GM18520 (cell line): Measurements from ENCODE around the gene ANAPC5.
"Not testable (repeated sequence)": the region's sequence is repeated elsewhere in the genome, so short reads cannot be mapped to it uniquely, and the experiment has no call there.

ENCODE experiments used
- ATAC-seq: cut with Tn5 transposase; IDR thresholded peaks from one replicate; pipeline ENCODE4 v1.9.1; 2021; ENCODE audit not compliant: unreplicated experiment

The ANAPC5 gene

DNA sequence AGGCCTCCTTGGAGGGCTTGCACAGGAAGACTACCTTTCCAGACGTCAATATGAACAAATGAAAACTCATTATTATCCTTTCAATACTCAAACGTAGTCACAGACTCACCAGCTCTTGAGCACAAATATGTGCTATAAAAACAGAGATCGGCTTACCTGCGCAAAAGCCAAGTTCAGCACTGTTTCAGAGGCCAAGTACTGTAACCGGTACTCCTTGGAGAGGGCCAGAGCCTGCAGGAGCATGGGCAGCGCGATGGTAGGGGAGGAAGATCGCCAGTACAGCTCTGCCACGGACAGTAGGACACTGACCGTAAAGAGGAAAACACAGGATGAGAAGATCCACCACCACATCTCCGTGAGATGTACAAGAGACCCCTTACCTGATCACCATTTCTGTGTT lies 34.1 kb downstream of the ANAPC5 start:
- no peak for ATAC-seq

DNA sequence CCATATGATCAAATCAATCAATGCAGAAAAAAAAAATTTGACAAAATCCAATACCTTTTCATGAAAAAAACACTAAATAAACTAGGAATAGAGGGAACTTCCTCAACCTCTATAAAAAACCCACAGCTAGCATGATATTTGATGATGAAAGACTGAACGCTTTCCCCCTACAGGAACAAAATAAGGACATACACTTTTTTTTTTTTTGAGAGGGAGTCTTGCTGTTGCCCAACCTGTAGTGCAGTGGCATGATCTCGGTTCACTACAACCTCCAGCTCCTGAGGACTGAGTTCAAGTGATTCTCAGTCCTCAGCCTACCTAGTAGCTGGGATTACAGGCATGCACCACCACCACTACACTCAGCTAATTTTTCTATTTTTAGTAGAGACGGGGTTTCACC lies 37.8 kb downstream of the ANAPC5 start:
- no peak for ATAC-seq

DNA sequence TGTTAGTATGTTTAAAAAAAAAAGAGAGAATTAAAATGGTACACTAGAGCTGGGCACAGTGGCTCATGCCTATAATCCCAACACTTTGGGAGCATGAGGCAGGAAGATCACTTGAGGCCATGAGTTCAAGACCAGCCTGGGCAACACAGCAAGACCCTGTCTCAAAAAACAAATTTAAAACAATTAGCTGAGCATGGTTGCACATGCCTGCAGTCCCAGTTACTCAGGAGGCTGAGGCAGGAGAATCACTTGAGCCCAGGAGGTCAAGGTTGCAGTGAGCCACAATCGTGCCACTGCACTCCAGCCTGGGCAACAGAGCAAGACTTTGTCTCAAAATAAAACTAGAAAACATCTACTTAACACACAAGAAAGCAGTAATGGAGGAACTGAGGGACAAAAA lies 42.0 kb downstream of the ANAPC5 start:
- ATAC-seq, result not testable (repeated sequence)

DNA sequence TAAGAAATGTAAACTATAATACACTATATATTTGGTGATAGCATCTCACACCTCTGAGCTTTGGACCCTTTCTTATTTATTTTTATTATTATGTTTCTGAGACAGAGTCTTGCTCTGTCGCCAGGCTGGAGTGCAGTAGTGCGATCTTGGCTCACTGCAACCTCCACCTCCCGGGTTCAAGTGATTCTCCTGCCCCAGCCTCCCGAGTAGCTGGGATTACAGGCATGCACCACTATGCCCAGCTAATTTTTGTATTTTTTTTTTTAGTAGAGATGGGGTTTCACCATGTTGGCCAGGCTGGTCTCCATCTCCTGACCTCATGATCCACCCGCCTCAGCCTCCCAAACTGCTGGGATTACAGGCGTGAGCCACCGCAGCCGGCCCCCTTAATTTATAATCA lies 44.8 kb downstream of the ANAPC5 start:
- not testable (repeated sequence) for ATAC-seq

DNA sequence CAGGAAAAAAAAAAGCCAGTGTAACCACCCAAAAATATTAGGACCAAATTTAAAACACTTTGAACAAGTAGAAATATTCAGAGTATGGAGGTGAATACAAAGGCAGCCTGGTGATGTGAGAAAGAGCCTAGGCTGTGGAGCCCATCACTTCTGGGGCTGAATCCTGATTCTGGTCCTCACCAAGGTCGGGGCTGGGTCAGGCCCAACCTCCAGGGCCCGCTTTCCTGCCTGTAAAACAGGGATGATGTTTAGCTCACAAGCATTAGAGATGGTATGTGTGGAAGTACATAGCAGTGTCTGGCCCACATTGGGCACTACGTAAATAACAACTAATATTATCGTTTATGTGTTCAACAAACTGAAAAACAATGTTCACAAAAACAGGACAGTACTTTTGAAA lies 47.9 kb downstream of the ANAPC5 start:
- ATAC-seq, result no peak

DNA sequence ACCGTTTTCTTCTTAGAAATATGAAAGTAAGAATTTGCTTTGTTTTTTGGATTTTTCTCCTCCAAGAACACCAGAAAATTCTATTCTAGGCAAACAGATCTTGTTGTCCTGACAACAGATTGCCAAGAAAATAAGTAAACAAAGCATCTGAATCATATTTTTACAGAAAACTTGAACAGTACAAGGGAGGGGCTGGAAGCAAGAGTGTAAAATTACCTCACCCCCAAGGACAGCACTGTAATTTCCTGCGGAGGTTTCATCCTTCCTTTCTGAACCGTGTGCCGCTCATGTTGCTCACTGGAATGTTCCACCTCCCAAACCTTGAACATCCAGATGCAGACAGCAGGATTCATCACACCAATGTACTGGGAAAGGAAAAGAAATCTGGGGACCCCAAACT lies 50.3 kb downstream of the ANAPC5 start:
- ATAC-seq, result no peak

DNA sequence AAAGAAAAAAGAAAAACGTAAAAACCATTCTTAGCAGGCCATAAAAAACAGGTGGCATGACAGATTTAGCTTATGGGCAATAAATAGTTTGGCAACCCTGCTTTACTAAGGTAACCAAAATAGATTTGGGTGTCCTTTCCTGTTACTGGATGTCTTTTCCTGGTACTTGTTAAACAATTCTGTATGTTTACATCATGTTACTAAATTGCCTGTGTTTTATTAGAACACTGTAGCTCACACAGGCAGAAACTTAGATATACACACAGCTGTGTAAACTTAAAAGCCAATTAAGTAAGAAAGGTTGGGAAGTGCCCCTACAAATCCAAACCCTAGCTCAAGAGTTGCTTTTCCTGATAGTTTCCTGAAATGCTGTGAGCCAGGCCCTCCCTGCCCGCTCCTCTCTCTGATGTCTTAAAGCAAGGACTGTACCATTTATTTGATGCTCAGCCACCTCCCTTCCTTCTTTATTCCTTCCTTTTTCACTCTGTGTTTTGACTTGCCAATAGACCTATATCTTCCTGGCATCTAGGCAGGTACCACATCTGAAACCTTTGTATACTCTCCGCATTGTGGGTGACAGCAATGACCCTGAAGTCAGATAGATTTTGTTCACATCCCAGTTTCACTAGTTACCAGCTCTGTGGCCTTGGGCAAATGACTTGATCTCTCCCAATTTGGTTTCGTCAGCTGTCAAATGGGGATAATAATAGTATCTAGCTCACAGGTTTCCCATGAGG lies 52.0 kb downstream of the ANAPC5 start:
- ATAC-seq, result no peak

DNA sequence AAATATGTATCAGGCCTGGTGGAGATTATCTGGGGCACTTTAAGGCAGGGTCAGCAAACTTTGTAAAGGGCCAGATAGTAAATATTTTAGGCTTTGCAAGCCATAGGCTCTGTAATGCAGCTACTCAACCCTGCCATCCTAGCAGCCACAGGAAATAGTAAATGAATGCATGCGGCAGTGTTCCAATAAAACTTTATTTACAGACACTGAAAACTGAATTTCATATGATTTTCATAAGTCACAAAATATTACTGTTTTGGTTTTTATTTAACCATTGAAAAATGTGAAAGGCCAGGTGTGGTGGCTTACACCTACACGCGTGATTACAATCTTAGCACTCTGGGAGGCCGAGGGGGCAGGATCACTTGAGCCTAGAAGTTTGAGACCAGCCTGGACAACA lies 52.5 kb downstream of the ANAPC5 start:
- no peak for ATAC-seq

DNA sequence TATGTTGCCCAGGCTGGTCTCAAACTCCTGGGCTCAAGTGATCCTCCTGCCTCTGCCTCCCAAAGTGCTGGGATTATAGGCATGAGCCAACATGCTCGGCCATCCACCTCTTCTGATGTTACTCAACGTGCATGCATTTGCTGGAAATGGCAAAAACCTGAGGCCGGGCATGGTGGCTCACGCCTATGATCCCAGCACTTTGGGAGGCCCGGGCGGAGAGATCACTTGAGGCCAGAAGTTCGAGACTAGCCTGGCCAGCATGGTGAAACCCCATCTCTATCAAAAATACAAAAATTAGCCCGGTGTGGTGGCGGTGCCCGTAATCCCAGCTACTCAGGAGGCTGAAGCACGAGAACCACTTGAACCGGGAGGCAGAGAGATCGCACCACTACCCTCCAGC lies 53.8 kb downstream of the ANAPC5 start:
- ATAC-seq, result not testable (repeated sequence)

DNA sequence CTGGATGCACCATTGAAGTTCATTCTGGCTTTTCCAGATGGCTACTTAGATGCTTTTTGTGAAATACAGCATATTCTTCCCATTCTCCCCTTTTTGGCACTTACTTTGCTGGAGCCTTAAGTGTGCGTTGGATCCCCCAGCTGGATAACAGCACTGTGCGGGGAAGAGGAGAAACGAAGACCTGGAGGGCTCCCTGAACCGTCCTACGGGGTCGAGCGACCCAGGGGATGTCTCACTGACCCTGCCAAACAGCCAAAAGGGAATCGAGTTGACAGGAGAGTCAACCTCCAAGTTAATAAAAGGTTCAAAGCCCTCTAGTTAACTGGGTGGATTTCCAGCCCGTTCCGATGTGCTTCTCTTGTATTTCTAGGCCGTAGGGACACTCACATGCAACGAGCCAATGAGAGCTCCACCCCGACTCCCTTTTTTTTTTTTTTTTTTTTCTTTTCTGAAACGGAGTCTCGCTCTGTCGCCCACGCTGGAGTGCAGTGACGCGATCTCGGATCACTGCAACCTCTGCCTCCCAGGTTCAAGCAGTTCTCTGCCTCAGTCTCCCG lies 54.7 kb downstream of the ANAPC5 start:
- no peak for ATAC-seq

DNA sequence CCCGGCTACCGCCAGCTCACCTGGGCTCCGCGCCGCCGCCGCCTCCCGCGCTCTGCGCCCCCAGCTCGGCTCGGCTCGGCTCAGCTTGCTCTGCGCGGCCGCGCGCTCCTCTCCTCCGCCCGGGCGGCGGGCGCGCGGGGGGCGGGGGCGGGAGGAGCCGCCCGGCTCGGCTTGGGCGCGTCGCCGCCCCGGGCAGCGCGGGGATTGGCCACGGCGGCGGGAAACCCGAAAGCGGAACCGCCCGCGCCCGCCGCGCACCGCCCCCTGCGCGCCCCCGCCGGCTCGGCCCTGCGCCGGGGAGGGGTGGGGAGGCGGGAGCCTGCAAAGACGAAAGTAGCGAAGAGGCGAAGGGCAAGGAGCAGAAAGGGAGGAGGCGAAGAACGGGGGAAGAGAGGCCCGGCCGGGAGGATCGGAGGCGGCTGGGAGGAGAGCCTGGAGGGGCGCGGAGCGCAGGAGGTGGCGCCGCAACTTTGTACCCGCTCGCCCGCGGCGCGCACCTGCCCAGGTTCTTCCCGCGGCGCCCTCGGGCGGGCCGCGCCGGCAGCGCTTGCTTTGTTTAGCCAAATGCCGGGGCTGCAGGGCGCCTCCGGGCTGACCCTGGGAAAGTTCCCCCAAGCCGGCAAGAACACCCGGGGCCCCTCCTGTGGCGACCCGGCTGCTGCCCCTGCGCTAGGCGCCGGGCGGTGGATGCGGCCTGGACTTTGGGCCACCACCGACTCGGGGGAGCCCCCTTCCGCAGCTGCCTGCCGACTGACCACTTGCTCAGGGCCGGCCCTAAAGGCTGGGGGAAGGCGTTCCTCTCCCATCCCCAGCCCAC lies 55.4 kb downstream of the ANAPC5 start, which contains the start of gene CAMKK2:
TSS of gene CAMKK2 (minus strand) at position 92 of the 817 bp plus-strand sequence. CDS start 22,183 bp downstream, outside the sequence.
- ATAC-seq, result peak; percentile 60

DNA sequence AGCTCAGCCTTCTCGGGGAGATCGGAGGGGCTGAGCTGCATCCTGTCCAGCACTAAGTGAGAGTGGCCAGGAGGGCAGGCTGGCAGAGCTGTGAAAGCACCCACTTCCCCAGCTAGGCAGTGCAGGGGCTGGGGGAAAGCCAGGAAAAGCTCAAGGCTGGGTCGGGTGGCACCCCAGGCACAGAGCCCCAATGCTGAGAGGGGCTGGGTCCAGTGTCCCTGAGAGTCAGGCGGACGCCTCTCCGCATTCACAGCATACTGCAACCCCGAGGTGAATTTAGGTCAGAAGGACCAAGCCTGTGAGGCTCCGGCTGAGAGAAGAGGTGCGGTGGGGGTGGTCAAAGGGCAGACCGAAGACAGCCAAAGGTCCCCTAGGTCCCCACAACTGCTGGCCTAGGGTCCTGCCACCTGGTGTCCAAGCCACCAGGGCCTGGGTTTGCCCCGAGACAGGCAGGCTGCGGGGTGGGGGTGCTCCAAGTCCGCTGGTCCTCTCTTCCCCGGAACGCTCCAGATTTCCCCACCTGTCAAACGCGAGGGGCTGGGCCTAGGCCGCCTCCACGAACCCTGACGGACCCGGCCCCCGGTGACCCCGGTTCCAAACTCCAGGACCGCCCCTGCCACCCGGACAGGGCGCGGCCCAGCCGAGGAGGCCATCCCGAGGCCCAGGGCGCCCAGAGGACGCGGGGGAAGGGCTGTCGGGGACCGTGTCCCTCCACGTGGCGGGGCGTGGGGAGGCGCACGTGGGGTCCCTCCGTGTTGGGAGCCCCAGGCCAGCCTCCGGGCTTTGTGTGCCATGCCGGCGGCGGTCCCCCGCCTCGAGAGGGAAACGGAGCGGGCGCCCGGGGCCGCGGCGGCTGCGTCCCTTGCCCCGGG lies 56.2 kb downstream of the ANAPC5 start:
- peak; percentile 21 for ATAC-seq

DNA sequence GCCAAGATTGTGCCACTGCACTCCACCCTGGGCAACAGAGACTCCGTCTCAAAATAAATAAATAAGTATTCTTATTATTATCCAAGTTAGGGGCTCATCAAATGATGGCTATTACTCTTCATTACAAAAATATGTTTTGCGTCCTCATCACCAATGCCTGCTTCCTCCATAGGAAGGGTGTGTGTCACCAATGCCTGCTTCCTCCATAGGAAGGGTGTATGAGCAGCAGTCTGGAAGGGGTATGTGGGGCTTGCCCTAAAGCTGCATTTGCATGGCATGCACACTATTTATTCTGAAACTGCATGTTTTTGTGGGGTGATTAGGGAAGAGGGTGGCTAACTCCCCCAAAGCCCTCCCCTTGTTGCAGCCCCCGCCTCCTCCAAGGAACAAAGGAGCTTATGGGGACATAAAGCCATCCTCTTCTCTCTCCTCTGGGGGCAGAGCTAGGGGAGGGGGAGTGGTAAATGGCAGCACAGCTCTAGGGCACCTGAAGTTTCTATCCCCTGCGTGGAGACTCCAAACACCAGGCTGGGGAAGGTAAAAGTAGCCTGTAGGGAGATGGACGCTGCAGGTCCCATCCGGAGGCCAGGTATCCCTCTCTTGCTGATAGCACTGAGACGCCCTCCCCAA lies 57.0 kb downstream of the ANAPC5 start:
- no peak for ATAC-seq

DNA sequence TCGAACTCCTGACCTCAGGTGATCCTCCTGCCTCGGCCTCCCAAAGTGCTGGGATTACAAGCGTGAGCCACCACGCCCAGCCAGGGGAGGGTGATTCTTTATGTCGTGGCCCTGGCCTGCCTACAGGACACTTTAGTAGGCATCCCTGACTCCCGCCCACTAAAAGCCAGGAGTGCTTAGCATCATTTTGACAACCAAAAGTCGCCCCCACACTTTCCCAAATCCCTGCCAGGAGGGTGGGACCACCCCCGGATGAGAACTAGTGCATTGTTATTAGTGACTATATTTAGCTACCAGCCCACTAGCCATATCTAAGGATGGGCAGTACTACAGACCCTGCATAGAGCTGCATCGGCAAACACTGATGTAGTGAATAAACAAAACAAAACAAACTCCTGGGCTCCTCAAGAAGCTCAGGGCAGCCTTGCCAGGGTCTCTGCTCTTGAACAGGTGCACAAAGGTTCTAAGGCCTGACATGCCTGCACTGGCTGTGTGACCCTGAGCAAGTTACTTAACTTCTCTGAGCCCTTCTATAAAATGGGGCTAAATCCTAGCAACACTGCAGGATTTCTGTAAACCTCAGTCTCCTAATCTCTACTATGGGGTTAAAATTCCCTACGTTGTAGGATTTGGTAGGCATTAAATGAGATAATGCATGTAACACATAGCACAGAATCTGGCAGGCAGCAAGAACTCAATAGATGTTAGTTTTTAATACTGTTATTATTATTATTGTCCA lies 57.9 kb downstream of the ANAPC5 start:
- ATAC-seq, result no peak

DNA sequence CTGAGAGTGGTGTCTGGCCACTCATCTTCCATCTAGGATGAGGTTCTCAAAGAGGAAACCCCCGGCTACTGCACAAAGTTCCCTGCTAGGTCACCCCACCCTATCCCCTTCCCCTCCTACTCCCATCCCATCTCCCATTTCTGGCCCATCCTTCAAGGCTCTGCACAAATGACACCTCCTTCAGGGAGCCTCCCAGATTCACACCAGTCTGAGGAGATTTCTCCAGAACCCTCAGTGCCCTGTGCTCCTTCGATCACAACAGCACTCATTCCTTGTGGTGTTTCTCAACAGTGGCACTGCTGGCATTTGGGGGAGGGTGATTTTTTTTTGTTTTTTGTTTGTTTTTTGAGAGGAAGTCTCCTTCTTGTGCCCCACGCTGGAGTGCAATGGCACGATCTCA lies 58.6 kb downstream of the ANAPC5 start:
- no peak for ATAC-seq

DNA sequence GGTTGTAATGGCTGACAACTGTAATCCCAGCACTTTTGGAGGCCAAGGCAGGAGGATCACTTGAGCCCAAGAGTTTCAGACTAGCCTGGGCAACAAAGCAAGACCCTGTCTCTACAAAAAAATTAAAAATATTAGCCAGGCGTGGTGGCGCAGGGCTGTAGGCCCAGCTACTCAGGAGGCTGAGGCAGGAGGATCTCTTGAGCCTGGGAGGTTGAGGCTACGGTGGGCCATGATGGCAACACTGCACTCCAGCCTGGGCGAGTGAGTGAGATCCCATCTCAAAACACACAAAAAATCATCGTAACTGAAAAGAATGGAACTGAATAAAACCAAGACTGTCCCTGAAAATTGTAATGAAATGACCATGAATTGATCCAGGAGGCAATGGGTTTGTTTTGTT lies 61.8 kb downstream of the ANAPC5 start:
- no peak for ATAC-seq

DNA sequence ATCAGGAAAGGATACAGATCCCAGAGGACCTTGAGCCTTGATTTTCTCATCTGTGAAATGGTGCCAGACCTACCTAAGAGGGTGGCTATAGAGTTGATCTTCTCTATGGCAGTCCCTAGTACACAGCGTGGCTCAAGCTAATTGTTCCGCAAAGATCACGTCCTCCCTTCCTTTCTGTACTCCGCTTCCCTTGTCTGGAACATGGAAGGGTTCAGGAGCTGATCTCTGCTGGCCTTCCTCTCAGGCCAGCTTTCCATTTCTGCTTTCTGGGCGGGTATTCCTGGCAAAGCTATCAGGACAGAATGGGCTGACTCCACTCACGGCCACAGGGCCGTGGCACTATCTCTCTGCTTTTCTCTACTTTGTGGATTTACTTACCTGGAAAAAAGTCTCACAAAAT lies 62.2 kb downstream of the ANAPC5 start:
- ATAC-seq, result no peak

DNA sequence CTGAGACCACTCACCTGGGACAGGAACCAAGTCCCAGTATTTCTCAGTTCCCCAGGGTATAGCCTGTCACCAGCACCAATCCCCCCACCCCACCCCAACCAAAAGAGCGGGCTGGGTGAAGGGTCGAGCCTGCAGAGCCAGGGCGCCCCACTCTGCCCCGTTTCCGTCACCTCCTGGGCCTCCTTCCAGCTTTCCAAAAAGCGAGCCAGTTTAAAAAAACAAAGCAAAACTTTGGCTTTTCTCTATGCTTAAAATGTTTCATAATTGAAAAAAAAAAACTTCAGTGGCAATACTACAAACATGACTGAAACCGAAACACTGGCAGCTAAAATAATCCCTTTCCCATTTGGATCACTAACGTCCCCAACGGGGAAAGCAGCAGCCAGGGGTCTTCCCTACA lies 63.2 kb downstream of the ANAPC5 start:
- ATAC-seq, result no peak

DNA sequence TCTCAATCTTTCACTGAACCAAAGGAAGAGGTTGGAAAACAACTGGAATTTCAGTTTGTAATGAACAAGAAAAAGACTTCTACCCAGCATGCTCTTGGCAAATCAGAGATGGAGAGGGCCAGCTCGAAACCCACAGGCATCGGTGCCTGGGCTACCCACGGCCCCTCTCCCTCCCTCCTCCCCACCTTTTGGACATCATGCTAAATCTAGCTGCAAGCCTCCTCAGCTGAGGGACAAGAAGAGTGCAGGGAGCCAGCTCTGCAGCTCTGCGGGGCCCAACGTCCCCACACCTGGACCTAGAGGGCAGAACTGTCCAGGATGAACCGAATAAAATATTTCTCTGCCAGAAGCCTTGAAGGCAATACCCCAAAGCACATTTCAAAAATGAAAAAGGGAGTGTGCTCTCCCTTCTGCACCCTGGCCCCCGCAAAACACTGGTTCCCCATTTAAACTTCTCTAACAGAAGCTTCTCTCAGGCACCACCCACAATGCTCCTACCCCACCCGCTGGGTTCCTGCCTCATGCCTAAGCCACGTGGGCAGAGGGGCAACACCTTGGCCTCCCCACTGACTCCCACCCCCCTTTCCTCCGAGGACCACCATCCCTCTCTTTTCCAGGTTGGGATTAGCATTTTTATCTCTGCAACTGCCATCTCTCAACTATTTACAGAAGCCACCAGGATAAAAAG lies 63.9 kb downstream of the ANAPC5 start:
- ATAC-seq, result no peak
